AG09309 (cell line): ENCODE results near the gene STYX.
A peak's percentile ranks its signal among the peaks of the same experiment; 100 is the strongest.

Experiments
- DNase-seq: peaks from one replicate; pipeline ENCODE4 v3.0.0-alpha.2; 2010; ENCODE audit warnings: low read depth
- H3K4me3 ChIP-seq: 2 replicates; pipeline ENCODE4 v1.5.1; 2011; ENCODE audit warnings: mild to moderate bottlenecking, low read depth, low read length, moderate library complexity; ENCODE audit not compliant: control insufficient read depth
- TF ChIP-seq, protein P1 (sequence below): IDR thresholded peaks from 2 replicates; pipeline ENCODE4 v1.5.1; 2011; ENCODE audit warnings: mild to moderate bottlenecking, low read depth, low read length, inconsistent platforms; ENCODE audit not compliant: insufficient read depth, control insufficient read depth; ENCODE audit errors: missing control alignments

Gene STYX

DNA sequence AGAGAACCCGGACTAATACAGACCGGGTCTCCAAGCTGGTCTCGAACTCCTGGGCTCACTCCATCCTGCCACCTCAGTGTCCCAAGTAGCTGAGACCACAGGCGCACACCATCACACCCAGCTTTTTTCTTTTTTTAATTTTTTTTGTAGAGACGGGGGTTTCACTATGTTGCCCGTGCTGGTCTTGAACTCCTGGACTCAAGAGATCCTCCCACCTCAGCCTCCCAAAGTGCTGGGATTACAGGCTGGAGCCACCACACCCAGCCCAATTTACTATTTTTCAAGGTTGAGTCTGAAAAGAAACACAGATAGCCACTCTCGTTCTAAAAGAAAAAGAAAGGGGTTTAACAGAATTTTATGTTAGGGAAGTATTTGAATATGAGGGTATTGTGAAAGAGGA is 36.4 kb upstream of the STYX start:
- TF ChIP-seq, protein P1, sequence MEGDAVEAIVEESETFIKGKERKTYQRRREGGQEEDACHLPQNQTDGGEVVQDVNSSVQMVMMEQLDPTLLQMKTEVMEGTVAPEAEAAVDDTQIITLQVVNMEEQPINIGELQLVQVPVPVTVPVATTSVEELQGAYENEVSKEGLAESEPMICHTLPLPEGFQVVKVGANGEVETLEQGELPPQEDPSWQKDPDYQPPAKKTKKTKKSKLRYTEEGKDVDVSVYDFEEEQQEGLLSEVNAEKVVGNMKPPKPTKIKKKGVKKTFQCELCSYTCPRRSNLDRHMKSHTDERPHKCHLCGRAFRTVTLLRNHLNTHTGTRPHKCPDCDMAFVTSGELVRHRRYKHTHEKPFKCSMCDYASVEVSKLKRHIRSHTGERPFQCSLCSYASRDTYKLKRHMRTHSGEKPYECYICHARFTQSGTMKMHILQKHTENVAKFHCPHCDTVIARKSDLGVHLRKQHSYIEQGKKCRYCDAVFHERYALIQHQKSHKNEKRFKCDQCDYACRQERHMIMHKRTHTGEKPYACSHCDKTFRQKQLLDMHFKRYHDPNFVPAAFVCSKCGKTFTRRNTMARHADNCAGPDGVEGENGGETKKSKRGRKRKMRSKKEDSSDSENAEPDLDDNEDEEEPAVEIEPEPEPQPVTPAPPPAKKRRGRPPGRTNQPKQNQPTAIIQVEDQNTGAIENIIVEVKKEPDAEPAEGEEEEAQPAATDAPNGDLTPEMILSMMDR, result no peak
- no peak for DNase-seq
- H3K4me3 ChIP-seq, result no peak overlapping the region

DNA sequence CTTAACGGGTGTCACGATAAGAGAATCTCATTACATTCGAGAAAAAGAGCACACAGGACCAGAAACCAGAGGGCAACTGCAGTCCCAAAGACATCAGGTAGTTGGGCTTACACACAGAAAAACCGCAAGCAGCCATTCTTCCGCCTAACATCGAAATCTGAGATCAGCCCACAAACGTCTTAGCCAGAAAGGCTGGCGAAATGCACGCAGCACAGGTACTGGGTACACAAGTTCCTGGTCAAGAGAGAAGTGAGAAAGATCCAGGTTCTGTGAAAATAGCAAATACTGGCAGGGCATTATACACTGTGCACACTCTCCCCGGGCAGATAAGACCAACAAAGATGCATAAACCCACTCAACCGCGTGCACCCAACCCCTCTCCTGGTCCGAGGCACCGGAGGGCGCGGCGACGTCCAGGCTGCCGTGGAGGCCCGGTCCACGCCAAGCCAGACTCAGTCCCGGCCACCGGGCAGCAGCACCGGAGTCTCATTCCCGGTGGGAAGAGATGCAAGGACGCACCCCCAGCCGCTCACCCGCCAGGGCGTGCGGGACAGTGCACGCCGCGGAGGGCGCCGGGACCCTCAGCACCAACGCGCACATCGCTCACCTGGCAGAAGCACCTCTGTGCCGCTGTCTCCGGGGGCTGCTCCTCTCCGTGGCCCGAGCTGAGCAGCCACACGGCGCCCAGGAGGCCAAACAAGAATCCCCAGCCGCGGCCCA is 35.0 kb upstream of the STYX start:
- H3K4me3 ChIP-seq, result peak overlapping the region; percentile 95
- no peak for DNase-seq
- TF ChIP-seq, protein P1, result no peak

DNA sequence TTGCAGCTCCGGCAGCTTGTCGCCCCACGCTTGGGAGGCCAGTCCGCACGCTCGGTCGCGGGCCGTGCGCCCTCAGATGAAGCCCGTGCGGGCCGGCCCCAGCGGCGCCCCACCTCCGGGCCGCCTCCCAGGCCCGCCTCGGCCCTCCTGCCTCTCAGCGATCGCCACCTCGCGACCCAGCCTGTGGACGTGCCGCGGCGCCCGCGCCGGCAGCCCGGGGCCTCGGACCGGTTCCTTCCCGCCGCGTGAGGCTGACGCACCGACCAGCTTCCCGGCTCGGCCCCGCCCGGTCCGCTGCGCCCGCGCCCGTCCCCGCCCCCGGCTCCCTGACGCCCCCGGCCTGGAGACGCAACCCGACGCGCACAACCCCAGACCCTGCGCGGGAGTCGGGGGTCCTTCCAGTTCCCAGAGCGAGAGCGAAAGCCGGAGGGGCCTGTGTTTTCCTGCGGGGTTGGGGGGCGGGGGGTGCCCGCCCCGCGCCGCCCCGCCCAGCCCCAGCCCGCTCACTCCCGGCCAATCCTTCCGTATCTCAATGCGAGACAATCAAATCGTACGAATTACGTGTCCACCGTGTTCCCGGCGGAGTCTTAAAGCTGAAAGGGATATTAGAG is 34.4 kb upstream of the STYX start, which contains the start of gene ERO1A:
ERO1A (minus strand) TSS at position 78 of the 611 bp plus-strand sequence; CDS start at position 1, 77 bp downstream.
- DNase-seq, result peak; percentile 52
- peak within 1 kb of the TSS; percentile 95 for H3K4me3 ChIP-seq
- TF ChIP-seq, protein P1, result no peak

DNA sequence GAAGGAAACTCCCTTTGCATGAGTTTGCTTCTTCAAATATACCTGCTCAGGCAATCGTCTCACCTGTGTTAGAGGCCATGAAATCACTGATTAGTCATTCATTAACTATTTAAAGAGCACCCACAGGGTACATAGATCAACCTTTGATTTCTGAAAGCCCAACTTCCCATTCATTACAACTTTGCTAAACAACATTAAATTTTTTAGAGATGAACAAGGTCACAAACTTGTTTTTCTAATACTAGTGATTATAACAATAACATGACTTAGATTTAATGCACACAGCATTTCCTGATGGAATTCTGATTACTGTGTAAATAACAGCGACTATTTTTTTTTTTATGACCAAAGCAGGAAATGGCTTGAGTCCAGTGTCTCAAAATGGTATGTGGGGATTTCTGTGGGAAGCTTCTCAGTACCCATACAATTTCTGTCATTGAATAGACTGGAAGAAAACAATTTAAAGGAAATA is 29.2 kb upstream of the STYX start:
- TF ChIP-seq, protein P1, result no peak
- no peak for DNase-seq
- H3K4me3 ChIP-seq, result no peak overlapping the region

DNA sequence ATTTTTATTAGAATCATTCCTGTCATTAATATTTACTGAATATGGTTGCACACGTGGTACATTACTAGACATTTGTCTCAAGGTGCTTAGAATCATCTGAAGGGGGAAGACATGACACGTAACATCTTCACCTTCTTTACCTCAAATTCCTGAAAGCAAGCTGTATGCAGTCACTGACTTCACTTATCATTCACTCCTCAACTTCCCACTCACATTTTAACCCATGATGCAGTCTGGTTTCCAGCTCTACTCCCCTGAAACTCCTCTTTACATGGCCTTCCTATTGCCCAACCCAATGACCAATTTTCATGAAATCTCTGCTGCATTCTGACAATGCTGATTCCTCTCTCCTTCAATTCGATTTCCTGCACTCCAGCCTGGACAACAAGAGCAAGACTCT is 28.7 kb upstream of the STYX start:
- no peak for DNase-seq
- no peak overlapping the region for H3K4me3 ChIP-seq
- TF ChIP-seq, protein P1, result no peak

DNA sequence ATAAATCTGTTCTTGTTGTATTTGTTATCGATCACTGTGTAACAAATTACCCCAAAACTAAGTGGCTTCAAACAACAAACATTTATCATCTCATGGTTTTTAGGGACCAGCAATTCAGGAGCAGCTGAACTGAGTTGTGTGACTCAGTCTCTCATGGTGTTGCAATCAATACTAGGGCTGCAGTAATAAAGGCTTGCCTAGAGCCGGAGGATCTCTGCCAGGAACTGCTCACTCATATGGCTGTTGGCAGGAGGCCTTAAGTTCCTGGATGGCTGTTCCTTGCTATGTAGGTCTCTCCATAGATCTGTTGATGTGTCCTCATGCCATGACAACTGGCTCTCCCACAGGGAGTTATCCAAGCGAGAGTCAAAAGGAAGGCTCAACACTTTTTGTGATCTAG is 26.7 kb upstream of the STYX start:
- H3K4me3 ChIP-seq, result no peak overlapping the region
- DNase-seq, result peak; percentile 90
- TF ChIP-seq, protein P1, result no peak
